GM23338 (cell line): ENCODE results near the gene CDH23. TPM values are rescaled to one million over a fixed set of nuclear protein-coding genes. Genes with fewer than 3 reads are reported as not detected.

Experiments used
- ATAC-seq: fragments of 200-7000 bp; cut with Tn5 transposase; 3 replicates; pipeline ENCODE4 v1.9.1; 2020
- DNase-seq: peaks from one replicate; pipeline ENCODE4 v3.0.0-alpha.2; 2015; ENCODE audit warnings: low spot score
- H2AFZ ChIP-seq: fragments of 200-600 bp; sonication (generic); 2 replicates; pipeline ENCODE4 v1.8.0; 2016; ENCODE audit warnings: antibody characterized with exemption, mild to moderate bottlenecking, moderate library complexity
- H3F3A ChIP-seq: fragments of 200-600 bp; sonication (generic); replicated peaks from 2 replicates; pipeline ENCODE4 v1.8.0; 2017; ENCODE audit warnings: antibody characterized with exemption, mixed run types, low read depth
- H3K27ac ChIP-seq: fragments of 200-600 bp; sonication (generic); 2 replicates; pipeline ENCODE4 v1.6.1; 2016; ENCODE audit warnings: low read depth
- H3K27me3 ChIP-seq: fragments of 200-600 bp; sonication (generic); 2 replicates; pipeline ENCODE4 v1.8.0; 2016; ENCODE audit warnings: mild to moderate bottlenecking, mixed run types, moderate library complexity; ENCODE audit not compliant: insufficient read depth
- H3K36me3 ChIP-seq: fragments of 200-600 bp; sonication (generic); 2 replicates; pipeline ENCODE4 v1.8.0; 2016; ENCODE audit warnings: mild to moderate bottlenecking; ENCODE audit not compliant: insufficient read depth
- H3K4me1 ChIP-seq: fragments of 200-600 bp; sonication (generic); 2 replicates; pipeline ENCODE4 v1.8.0; 2016; ENCODE audit warnings: mild to moderate bottlenecking, moderate library complexity; ENCODE audit not compliant: insufficient read depth
- H3K4me2 ChIP-seq: fragments of 200-600 bp; sonication (generic); 2 replicates; pipeline ENCODE4 v1.7.1; 2017; ENCODE audit warnings: mixed run types
- H3K4me3 ChIP-seq: fragments of 200-600 bp; sonication (generic); 2 replicates; pipeline ENCODE4 v1.6.1; 2016; ENCODE audit warnings: mixed run types
- H3K79me2 ChIP-seq: fragments of 200-600 bp; sonication (generic); replicated peaks from 2 replicates; pipeline ENCODE4 v1.8.0; 2017; ENCODE audit warnings: mild to moderate bottlenecking; ENCODE audit not compliant: insufficient read depth
- H3K9me2 ChIP-seq: fragments of 200-600 bp; sonication (generic); 2 replicates; pipeline ENCODE4 v1.8.0; 2017; ENCODE audit not compliant: insufficient read depth
- H4K20me1 ChIP-seq: fragments of 200-600 bp; sonication (generic); replicated peaks from 2 replicates; pipeline ENCODE4 v1.8.0; 2017; ENCODE audit warnings: mild to moderate bottlenecking; ENCODE audit not compliant: insufficient read depth
- H3K27ac Mint-ChIP-seq: 2 replicates; pipeline ENCODE4 v1.8.0; 2020; ENCODE audit warnings: inconsistent platforms, mild to moderate bottlenecking, moderate library complexity, mixed read lengths
- H3K27me3 Mint-ChIP-seq: 3 replicates; pipeline ENCODE4 v1.8.0; 2022; ENCODE audit warnings: low read depth, mild to moderate bottlenecking, moderate library complexity, mixed read lengths, inconsistent platforms; ENCODE audit not compliant: insufficient read depth, poor library complexity
- H3K36me3 Mint-ChIP-seq: 3 replicates; pipeline ENCODE4 v1.8.0; 2021; ENCODE audit warnings: low read depth, mild to moderate bottlenecking, inconsistent platforms, moderate library complexity, mixed read lengths
- H3K4me1 Mint-ChIP-seq: 3 replicates; pipeline ENCODE4 v1.8.0; 2020; ENCODE audit warnings: mild to moderate bottlenecking, inconsistent platforms, mixed read lengths
- H3K4me3 Mint-ChIP-seq: 3 replicates; pipeline ENCODE4 v1.8.0; 2021; ENCODE audit warnings: moderate library complexity, mild to moderate bottlenecking, inconsistent platforms, mixed read lengths
- H3K9me3 Mint-ChIP-seq: 3 replicates; pipeline ENCODE4 v1.8.0; 2020; ENCODE audit warnings: moderate library complexity, mild to moderate bottlenecking, inconsistent platforms, mixed read lengths
- CREB1 ChIP-seq: fragments of 250-450 bp; sonication (Bioruptor Pico); IDR thresholded peaks from 2 replicates; pipeline ENCODE4 v1.5.0; 2020; ENCODE audit warnings: low read depth, mild to moderate bottlenecking, moderate library complexity
- EZH2 ChIP-seq: fragments of 200-600 bp; sonication (generic); IDR thresholded peaks from one replicate; pipeline ENCODE4 v1.8.0; 2017; ENCODE audit warnings: antibody characterized with exemption, mild to moderate bottlenecking, low read depth; ENCODE audit not compliant: unreplicated experiment
- NANOG ChIP-seq: IDR thresholded peaks from 2 replicates; pipeline ENCODE4 v1.6.1; 2016; ENCODE audit warnings: antibody characterized with exemption, borderline replicate concordance
- POLR2AphosphoS5 ChIP-seq: IDR thresholded peaks from 2 replicates; pipeline ENCODE4 v1.6.1; 2016; ENCODE audit warnings: antibody characterized with exemption, low read depth
- STAT1 ChIP-seq: IDR thresholded peaks from one replicate; pipeline ENCODE4 v1.6.1; 2016; ENCODE audit warnings: antibody characterized with exemption; ENCODE audit not compliant: unreplicated experiment
- polyA plus RNA-seq: library from polyadenylated mRNA; unstranded; fragments of >200 nt; fragmentation: Nextera tagmentation; extraction: Ambion mirVana; gene quantifications from 2 replicates; pipeline ENCODE4 v1.2.1, GENCODE V29; 2016
- total RNA-seq: library from RNA; depleted of rRNA; stranded (reverse); fragments of >200 nt; shearing (Covaris generic); gene quantifications from 2 replicates; pipeline ENCODE4 v1.2.3, GENCODE V29; 2014
- TF ChIP-seq, protein P1 (sequence below): fragments of 250-450 bp; sonication (Bioruptor Pico); IDR thresholded peaks from 2 replicates; pipeline ENCODE4 v1.5.0; 2020; ENCODE audit warnings: mild to moderate bottlenecking, moderate library complexity
- TF ChIP-seq, protein P2 (sequence below): IDR thresholded peaks from 2 replicates; pipeline ENCODE4 v1.6.1; 2016; ENCODE audit warnings: antibody characterized with exemption

Gene CDH23
- total and polyA plus RNA-seq, 2 experiments from 2014 or later = 0.95 to 4.3 TPM

DNA sequence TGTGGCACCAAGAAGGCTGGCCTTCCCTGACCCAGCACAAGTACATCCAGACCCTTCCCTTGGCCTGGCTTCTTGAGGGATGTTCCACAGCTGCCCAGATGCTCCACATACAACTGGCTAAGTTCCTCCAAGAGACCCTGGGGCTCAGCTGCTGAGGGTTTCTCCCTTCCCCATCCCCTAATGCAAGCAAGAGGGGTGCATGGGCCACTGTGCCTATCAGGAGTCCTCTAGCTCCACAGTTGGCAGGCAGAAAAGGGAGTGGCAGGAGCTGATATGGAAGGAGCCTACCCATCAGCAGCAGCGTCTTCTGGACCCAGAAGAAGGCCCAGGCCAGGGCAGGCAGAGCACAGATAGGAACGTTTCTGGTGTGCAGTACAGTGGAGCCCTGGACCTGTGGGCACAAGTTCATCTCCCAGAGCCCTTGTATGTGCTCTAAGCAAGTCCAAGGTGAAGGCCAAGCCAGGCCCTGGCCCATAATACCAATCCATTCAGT lies 350.4 kb downstream of the CDH23 start:
- H3K36me3 ChIP-seq = no peaks in the 10 kb centered on the region
- Mint-ChIP-seq H3K9me3 (no peaks in the 10 kb centered on the region), H3K27me3 (peaks cover 7% of the 10 kb centered on the region), H3K4me1 (peaks cover 29% of the 10 kb centered on the region), H3K36me3 (no peaks in the 10 kb centered on the region; the same call in 2 of the 3 replicates), H3K4me3 (no peak overlapping the region), H3K27ac (no peak overlapping the region)
- H2AFZ ChIP-seq = no peak overlapping the region
- no peaks in the 10 kb centered on the region for H4K20me1 ChIP-seq
- ATAC-seq = no peak
- H3K27me3 ChIP-seq = no peaks in the 10 kb centered on the region
- TF ChIP-seq NANOG (no peak), STAT1 (no peak), EZH2 (no peak), CREB1 (no peak), POLR2AphosphoS5 (no peak)
- TF ChIP-seq, protein P1, sequence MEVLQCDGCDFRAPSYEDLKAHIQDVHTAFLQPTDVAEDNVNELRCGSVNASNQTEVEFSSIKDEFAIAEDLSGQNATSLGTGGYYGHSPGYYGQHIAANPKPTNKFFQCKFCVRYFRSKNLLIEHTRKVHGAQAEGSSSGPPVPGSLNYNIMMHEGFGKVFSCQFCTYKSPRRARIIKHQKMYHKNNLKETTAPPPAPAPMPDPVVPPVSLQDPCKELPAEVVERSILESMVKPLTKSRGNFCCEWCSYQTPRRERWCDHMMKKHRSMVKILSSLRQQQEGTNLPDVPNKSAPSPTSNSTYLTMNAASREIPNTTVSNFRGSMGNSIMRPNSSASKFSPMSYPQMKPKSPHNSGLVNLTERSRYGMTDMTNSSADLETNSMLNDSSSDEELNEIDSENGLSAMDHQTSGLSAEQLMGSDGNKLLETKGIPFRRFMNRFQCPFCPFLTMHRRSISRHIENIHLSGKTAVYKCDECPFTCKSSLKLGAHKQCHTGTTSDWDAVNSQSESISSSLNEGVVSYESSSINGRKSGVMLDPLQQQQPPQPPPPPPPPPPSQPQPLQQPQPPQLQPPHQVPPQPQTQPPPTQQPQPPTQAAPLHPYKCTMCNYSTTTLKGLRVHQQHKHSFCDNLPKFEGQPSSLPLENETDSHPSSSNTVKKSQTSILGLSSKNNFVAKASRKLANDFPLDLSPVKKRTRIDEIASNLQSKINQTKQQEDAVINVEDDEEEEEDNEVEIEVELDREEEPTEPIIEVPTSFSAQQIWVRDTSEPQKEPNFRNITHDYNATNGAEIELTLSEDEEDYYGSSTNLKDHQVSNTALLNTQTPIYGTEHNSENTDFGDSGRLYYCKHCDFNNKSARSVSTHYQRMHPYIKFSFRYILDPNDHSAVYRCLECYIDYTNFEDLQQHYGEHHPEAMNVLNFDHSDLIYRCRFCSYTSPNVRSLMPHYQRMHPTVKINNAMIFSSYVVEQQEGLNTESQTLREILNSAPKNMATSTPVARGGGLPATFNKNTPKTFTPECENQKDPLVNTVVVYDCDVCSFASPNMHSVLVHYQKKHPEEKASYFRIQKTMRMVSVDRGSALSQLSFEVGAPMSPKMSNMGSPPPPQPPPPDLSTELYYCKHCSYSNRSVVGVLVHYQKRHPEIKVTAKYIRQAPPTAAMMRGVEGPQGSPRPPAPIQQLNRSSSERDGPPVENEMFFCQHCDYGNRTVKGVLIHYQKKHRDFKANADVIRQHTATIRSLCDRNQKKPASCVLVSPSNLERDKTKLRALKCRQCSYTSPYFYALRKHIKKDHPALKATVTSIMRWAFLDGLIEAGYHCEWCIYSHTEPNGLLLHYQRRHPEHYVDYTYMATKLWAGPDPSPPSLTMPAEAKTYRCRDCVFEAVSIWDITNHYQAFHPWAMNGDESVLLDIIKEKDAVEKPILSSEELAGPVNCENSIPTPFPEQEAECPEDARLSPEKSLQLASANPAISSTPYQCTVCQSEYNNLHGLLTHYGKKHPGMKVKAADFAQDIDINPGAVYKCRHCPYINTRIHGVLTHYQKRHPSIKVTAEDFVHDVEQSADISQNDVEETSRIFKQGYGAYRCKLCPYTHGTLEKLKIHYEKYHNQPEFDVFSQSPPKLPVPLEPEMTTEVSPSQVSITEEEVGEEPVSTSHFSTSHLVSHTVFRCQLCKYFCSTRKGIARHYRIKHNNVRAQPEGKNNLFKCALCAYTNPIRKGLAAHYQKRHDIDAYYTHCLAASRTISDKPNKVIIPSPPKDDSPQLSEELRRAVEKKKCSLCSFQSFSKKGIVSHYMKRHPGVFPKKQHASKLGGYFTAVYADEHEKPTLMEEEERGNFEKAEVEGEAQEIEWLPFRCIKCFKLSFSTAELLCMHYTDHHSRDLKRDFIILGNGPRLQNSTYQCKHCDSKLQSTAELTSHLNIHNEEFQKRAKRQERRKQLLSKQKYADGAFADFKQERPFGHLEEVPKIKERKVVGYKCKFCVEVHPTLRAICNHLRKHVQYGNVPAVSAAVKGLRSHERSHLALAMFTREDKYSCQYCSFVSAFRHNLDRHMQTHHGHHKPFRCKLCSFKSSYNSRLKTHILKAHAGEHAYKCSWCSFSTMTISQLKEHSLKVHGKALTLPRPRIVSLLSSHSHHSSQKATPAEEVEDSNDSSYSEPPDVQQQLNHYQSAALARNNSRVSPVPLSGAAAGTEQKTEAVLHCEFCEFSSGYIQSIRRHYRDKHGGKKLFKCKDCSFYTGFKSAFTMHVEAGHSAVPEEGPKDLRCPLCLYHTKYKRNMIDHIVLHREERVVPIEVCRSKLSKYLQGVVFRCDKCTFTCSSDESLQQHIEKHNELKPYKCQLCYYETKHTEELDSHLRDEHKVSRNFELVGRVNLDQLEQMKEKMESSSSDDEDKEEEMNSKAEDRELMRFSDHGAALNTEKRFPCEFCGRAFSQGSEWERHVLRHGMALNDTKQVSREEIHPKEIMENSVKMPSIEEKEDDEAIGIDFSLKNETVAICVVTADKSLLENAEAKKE = no peak
- TF ChIP-seq, protein P2, sequence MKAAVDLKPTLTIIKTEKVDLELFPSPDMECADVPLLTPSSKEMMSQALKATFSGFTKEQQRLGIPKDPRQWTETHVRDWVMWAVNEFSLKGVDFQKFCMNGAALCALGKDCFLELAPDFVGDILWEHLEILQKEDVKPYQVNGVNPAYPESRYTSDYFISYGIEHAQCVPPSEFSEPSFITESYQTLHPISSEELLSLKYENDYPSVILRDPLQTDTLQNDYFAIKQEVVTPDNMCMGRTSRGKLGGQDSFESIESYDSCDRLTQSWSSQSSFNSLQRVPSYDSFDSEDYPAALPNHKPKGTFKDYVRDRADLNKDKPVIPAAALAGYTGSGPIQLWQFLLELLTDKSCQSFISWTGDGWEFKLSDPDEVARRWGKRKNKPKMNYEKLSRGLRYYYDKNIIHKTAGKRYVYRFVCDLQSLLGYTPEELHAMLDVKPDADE = no peak
- no peaks in the 10 kb centered on the region for H3K79me2 ChIP-seq
- H3K4me2 ChIP-seq = no peak overlapping the region
- no peak overlapping the region for H3K4me3 ChIP-seq
- no peak for DNase-seq
- no peak overlapping the region for H3K27ac ChIP-seq
- 0 out of 2 replicates have a peak, but pooled peaks cover 5% of the 10 kb centered on the region for H3K4me1 ChIP-seq
- no peaks in the 10 kb centered on the region for H3K9me2 ChIP-seq
- H3F3A ChIP-seq = no peaks in the 10 kb centered on the region
